Measurements from ENCODE around the gene MRPL40. TPM values are rescaled to one million over a fixed set of nuclear protein-coding genes. Genes with fewer than 3 reads are reported as not detected.
A peak's percentile ranks its signal among the peaks of the same experiment; 100 is the strongest.

MRPL40 gene
- total RNA-seq, 1 donor from 2014 or later: 52.7 TPM

GRCh38 chr22:19455033-19455432 is 22.7 kb downstream of the MRPL40 start:
- ATAC-seq (no peak), DNase-seq (no peak)
- intact Hi-C loops (cut with micrococcal nuclease): no loop called here

DNA sequence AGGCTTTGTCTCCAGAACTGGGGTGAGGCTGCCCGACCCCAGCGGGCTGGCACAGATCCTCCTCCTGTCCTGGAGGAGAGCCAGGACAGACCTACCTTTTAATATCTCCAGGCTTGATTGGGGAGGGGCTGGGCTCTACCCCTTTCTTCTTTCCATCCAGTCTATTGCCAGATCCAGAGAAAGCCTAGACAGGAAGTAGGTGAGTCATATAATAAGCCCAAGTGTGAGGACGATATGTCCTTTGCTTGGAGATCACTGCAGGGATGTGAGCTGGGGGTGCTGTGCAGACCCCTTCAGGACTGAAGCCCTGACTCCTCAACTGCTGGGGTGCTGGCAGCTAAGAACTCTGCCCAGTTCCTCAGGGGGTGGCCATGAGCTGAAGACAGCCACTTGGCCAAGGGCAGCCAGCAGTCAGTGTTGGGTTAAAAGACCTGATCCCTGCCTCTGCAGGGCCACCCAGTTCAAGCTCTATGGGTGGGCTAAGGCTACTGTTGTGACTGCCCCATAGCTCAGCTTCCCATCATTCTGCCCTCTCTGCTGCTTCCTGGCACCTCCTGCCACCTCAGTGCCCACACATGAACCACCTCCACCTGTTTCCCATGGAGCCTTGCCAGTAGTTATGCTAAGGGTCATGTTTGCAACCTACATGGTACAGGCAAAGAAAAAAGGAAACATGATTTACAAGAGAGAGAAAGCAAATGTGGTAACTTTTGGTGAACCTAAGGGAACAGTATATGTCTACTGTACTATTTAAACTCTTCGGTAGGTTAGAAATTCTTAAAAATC is 23.4 kb downstream of the MRPL40 start:
- no peak for DNase-seq
- intact Hi-C loops (cut with micrococcal nuclease): no loop called here
- ATAC-seq: no peak

GRCh38 chr22:19456541-19456940 is 24.2 kb downstream of the MRPL40 start:
- DNase-seq (no peak), ATAC-seq (no peak)
- intact Hi-C loops (cut with micrococcal nuclease): no loop called here

GRCh38 chr22:19457828-19458428 is 25.6 kb downstream of the MRPL40 start:
- intact Hi-C loops (cut with micrococcal nuclease): no loop called here
- DNase-seq (no peak), ATAC-seq (no peak)

GRCh38 chr22:19460036-19460435 is 27.7 kb downstream of the MRPL40 start:
- no peak for ATAC-seq
- intact Hi-C loops (cut with micrococcal nuclease): no loop called here

GRCh38 chr22:19461506-19461905 is 29.2 kb downstream of the MRPL40 start:
- ATAC-seq (no peak), DNase-seq (no peak)
- intact Hi-C loops (cut with micrococcal nuclease): no loop called here

More at GRCh38 chr22:19460036-19460435, 27.7 kb downstream of the MRPL40 start:
- no peak for DNase-seq

GRCh38 chr22:19463008-19463407 is 30.7 kb downstream of the MRPL40 start:
- no peak for DNase-seq
- ATAC-seq: no peak
- intact Hi-C loops (cut with micrococcal nuclease): no loop called here

GRCh38 chr22:19463491-19464469 is 31.4 kb downstream of the MRPL40 start:
- DNase-seq: peak; percentile 67
- intact Hi-C loops (cut with micrococcal nuclease): no loop called here
- peak; percentile 93 for ATAC-seq

DNA sequence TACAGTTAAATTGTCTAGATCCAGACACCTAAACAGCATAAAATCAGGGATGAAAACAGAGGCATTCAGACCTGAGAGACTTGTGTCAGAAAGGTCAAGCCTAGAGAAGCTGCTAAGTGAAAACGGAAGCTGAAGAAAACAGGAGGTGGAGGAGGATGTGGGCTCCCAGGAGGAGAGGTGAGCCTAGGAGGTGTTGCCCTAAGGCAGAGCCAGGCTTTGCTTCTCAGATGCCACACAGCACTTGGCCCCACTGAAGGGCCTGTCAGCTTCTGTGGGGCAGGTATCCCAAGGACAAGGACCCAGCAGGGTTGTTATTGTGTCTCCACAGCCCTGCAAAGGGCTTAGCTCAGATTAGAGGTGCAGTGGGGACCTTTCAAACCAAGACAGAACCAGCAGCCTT is 32.2 kb downstream of the MRPL40 start:
- intact Hi-C loops (cut with micrococcal nuclease): no loop called here
- DNase-seq (no peak), ATAC-seq (no peak)

- no peak for DNase-seq
- intact Hi-C loops (cut with micrococcal nuclease): no loop called here
- no peak for ATAC-seq
Observed at GRCh38 chr22:19464975-19465374, 32.6 kb downstream of the MRPL40 start.

GRCh38 chr22:19466126-19466716 is 33.9 kb downstream of the MRPL40 start:
- ATAC-seq (no peak), DNase-seq (no peak)
- intact Hi-C loops (cut with micrococcal nuclease): no loop called here

GRCh38 chr22:19466848-19467752 is 34.8 kb downstream of the MRPL40 start:
- DNase-seq (no peak), ATAC-seq (no peak)
- intact Hi-C loops (cut with micrococcal nuclease): no loop called here

- ATAC-seq (no peak), DNase-seq (no peak)
- intact Hi-C loops (cut with micrococcal nuclease): no loop called here
Observed at GRCh38 chr22:19467912-19468311, 35.6 kb downstream of the MRPL40 start.

GRCh38 chr22:19469421-19469820 is 37.1 kb downstream of the MRPL40 start:
- no peak for DNase-seq
- ATAC-seq: no peak
- intact Hi-C loops (cut with micrococcal nuclease): no loop called here

GRCh38 chr22:19470010-19470409 is 37.7 kb downstream of the MRPL40 start:
- intact Hi-C loops (cut with micrococcal nuclease): no loop called here
- DNase-seq (no peak), ATAC-seq (no peak)

GRCh38 chr22:19471572-19471971 is 39.2 kb downstream of the MRPL40 start:
- ATAC-seq: no peak
- DNase-seq: no peak
- intact Hi-C loops (cut with micrococcal nuclease): no loop called here

DNA sequence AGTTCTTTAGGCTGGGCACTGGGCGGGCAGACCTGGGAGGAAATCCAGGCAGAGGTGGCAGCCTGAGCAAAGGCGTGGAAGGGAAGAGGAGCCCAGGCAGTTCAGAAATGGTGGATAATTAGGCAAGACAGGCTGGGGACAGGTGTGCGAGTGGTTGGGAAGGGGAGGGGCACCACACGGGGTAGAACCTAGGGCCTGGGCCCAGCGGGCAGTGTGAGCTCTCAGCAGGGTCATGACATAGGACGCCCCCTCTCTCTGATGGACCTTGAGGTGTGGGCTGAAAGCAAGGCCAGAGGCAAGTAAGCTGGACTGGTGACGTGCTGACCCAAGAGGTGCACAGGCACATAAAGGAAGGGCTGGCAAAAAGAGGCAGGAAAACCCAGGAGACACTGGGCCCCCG is 39.9 kb downstream of the MRPL40 start:
- ATAC-seq: no peak
- intact Hi-C loops (cut with micrococcal nuclease): no loop called here
- no peak for DNase-seq

- ATAC-seq: no peak
- intact Hi-C loops (cut with micrococcal nuclease): no loop called here
- DNase-seq: no peak
Observed at GRCh38 chr22:19473578-19473977, 41.2 kb downstream of the MRPL40 start.

- intact Hi-C loops (cut with micrococcal nuclease): no loop called here
- no peak for ATAC-seq
- DNase-seq: no peak
Observed at GRCh38 chr22:19476023-19476422, 43.7 kb downstream of the MRPL40 start.

All from left ventricle myocardium superior (tissue), 1 donor.